Psoas muscle (tissue), 7 donors: ENCODE results near the gene CFHR2. TPM values are rescaled to one million over a fixed set of nuclear protein-coding genes. Genes with fewer than 3 reads are reported as not detected.

Experiments used
- polyA plus RNA-seq, 3 donors: library from polyadenylated mRNA; stranded (reverse); fragments of 200-250 nt; gene quantifications; one replicate each; pipeline ENCODE4 v1.2.3, GENCODE V29; 2013
- total RNA-seq, 4 donors: library from RNA; stranded (reverse); fragmentation: NEBNext Ultra II Directional in 2 of 4; extraction: Animal tissue kit (Norgen Biotek cat#: 25700) in 2 of 4; gene quantifications; one replicate each; pipeline versions ENCODE4 v1.2.1 to v1.2.4, GENCODE V29; 2021 to 2023
- donor health status: healthy with polysubstance abuse.
- donor health status: DM: no; HTN: no; CAD: no; lungs with moderate emphysema.
- donor health status: Bipolar disorder and iron deficiency.
- donor health status: healthy.
- donor health status: DM: no; HTN: no; CAD: no.
- donor health status: DM: no; HTN: no; CAD: no.
- donor health status: DM: yes; HTN: yes; CAD: no.

Gene CFHR2
- total and polyA plus RNA-seq, 7 donors, result not detected

Other genes starting within 250 kb of the CFHR2 start
- under 1 TPM in 1 of 4 donors, not detected in 3; 0.11 TPM for gene CFHR3, start 168.9 kb upstream of the CFHR2 start, total RNA-seq
- under 1 TPM in 2 of 3 donors, not detected in 1; 0.09 to 0.16 TPM for gene CFHR3, start 168.9 kb upstream of the CFHR2 start, polyA plus RNA-seq
- gene CFHR1, start 124.0 kb upstream of the CFHR2 start, total RNA-seq, result not detected
- gene CFHR1, start 124.0 kb upstream of the CFHR2 start, polyA plus RNA-seq, result under 1 TPM in 1 of 3 donors, not detected in 2; 0.12 TPM
- not detected for gene CFHR4, start 55.7 kb upstream of the CFHR2 start, total RNA-seq
- gene CFHR4, start 55.7 kb upstream of the CFHR2 start, polyA plus RNA-seq, result not detected
- gene CFHR5, start 33.8 kb downstream of the CFHR2 start, total RNA-seq, result not detected
- gene CFHR5, start 33.8 kb downstream of the CFHR2 start, polyA plus RNA-seq, result not detected
- gene F13B, start 123.5 kb downstream of the CFHR2 start, total RNA-seq, result not detected
- not detected for gene F13B, start 123.5 kb downstream of the CFHR2 start, polyA plus RNA-seq
- under 1 TPM; 0.09 to 0.24 (median 0.13) TPM for gene ASPM, start 202.9 kb downstream of the CFHR2 start, total RNA-seq
- gene ASPM, start 202.9 kb downstream of the CFHR2 start, polyA plus RNA-seq, result under 1 TPM in 2 of 3 donors, not detected in 1; 0.03 to 0.14 TPM